Spleen (tissue), 11 donors: Measurements from ENCODE around the gene SLC39A2. TPM values are rescaled to one million over a fixed set of nuclear protein-coding genes. Genes with fewer than 3 reads are reported as not detected.

Experiments
- DNase-seq: peaks from one replicate; pipeline ENCODE4 v3.0.0-alpha.2; 2020
- H3K27ac ChIP-seq, 8 donors: fragments of 200-600 bp; sonication (generic) in 7 of 8; 1 replicate in 4 of 8; 2 replicates in 4 of 8; pipeline versions ENCODE4 v1.5.0 to v1.8.0; 2016 to 2021; ENCODE audit warnings: inconsistent platforms in 4 of 8, mild to moderate bottlenecking in 4 of 8, moderate library complexity in 1 of 8
- H3K27me3 ChIP-seq, 7 donors: fragments of 200-600 bp; sonication (generic) in 6 of 7; replicated peaks in 1 of 7; 1 replicate in 4 of 7; 2 replicates in 3 of 7; pipeline versions ENCODE4 v1.5.0 to v1.8.0; 2016 to 2021; ENCODE audit warnings: inconsistent platforms in 3 of 7, mild to moderate bottlenecking in 1 of 7
- H3K36me3 ChIP-seq, 6 donors: fragments of 200-600 bp; sonication (generic) in 5 of 6; 1 replicate in 4 of 6; 2 replicates in 2 of 6; pipeline versions ENCODE4 v1.5.0 to v1.8.0; 2016 to 2021; ENCODE audit warnings: inconsistent platforms in 2 of 6
- H3K4me1 ChIP-seq, 6 donors: fragments of 200-600 bp; sonication (generic) in 5 of 6; 1 replicate in 3 of 6; 2 replicates in 3 of 6; pipeline versions ENCODE4 v1.5.0 to v1.8.0; 2016 to 2021; ENCODE audit warnings: inconsistent platforms in 3 of 6
- H3K4me3 ChIP-seq, 8 donors: fragments of 200-600 bp; sonication (generic) in 7 of 8; 1 replicate in 4 of 8; 2 replicates in 4 of 8; pipeline versions ENCODE4 v1.5.0 to v1.8.0; 2016 to 2021; ENCODE audit warnings: inconsistent platforms in 4 of 8, mild to moderate bottlenecking in 4 of 8, moderate library complexity in 2 of 8
- H3K9me3 ChIP-seq, 8 donors: fragments of 200-600 bp; sonication (generic) in 7 of 8; 1 replicate in 4 of 8; 2 replicates in 4 of 8; pipeline versions ENCODE4 v1.5.0 to v1.8.0; 2016 to 2021; ENCODE audit warnings: inconsistent platforms in 4 of 8
- CTCF ChIP-seq, 11 experiments: fragments of 200-600 bp in 7 of 11; fragments of 450-650 bp in 4 of 11; sonication (generic) in 4 of 11; IDR thresholded peaks in 8 of 11; conservative IDR thresholded peaks in 3 of 11; 1 replicate in 7 of 11; 2 replicates in 4 of 11; pipeline versions ENCODE4 v1.4.0 to v1.8.0; 2016 to 2021; ENCODE audit warnings: antibody characterized with exemption in 11 of 11, inconsistent platforms in 4 of 11, mild to moderate bottlenecking in 1 of 11
- POLR2A ChIP-seq, 3 donors: fragments of 450-650 bp; IDR thresholded peaks; one replicate each; pipeline ENCODE4 v1.5.1; 2017; ENCODE audit warnings: antibody characterized with exemption in 3 of 3, mild to moderate bottlenecking in 1 of 3
- POLR2AphosphoS5 ChIP-seq, 3 donors: sonication (generic); formaldehyde crosslinking; IDR thresholded peaks; one replicate each; pipeline ENCODE4 v1.5.1; 2017; ENCODE audit warnings: antibody characterized with exemption in 3 of 3
- WGBS, 5 donors: extraction: QIAGEN DNeasy Blood & Tissue Kit in 3 of 5; methylation state at CpG; one replicate each; pipeline versions ENCODE4 v1.1.5 to v1.1.7; 2013 to 2018; 5-methylcytosine and 5-hydroxymethylcytosine counted together
- intact Hi-C: fragments of 100-400 bp; cut with DNase I; formaldehyde crosslinking; loops from one replicate; pipeline ENCODE4 v1.15.0; 2023; ENCODE audit warnings: low total_unique reads
- polyA plus RNA-seq, 3 donors: library from polyadenylated mRNA; stranded (reverse); fragments of 200-250 nt; gene quantifications; one replicate each; pipeline ENCODE4 v1.2.1, GENCODE V29; 2013
- total RNA-seq, 7 donors: library from RNA; depleted of rRNA in 3 of 7; stranded (reverse); fragments of >200 nt in 3 of 7; fragmentation: NEBNext Ultra II Directional in 4 of 7; extraction: Animal tissue kit (Norgen Biotek cat#: 25700) in 4 of 7; gene quantifications; one replicate each; pipeline versions ENCODE4 v1.1.0 to v1.2.1, GENCODE V29; 2016 to 2021
- donor health status: healthy with polysubstance abuse.
- donor health status: DM: no; HTN: no; CAD: no; lungs with moderate emphysema.
- donor health status: DM: no; HTN: no; CAD: no.
- donor health status: Bipolar disorder and iron deficiency.
- donor health status: healthy.
- donor health status: DM: no; HTN: no; CAD: no.
- donor health status: DM: yes; HTN: yes; CAD: no.

The SLC39A2 gene
- total and polyA plus RNA-seq, 10 donors: 0.06 to 0.23 (median 0.16) TPM; not detected in 6

- intact Hi-C loops: no loop called here
- WGBS, 5 donors: 91 to 98% (median 94%) methylated on average over 5 of the region's 5 CpGs
- TF ChIP-seq POLR2AphosphoS5 (IDR thresholded peaks at IDR 0.05): no peak
- TF ChIP-seq CTCF (IDR thresholded peaks at IDR 0.05 in 8 of 11, conservative IDR thresholded peaks at IDR 0.05 in 3 of 11): no peak
- no peak for TF ChIP-seq POLR2A (IDR thresholded peaks at IDR 0.05)
- Histone ChIP-seq H3K27me3 (peaks cover 0 to 10% (median 0%) of the 10 kb centered on the region in 7 donors), H3K36me3 (no peaks in the 10 kb centered on the region), H3K9me3 (no peaks in the 10 kb centered on the region), H3K27ac (no peak within 1 kb of the TSS), H3K4me1 (peaks cover 0 to 19% (median 4%) of the 10 kb centered on the region in 6 donors), H3K4me3 (no peak within 1 kb of the TSS)
- no peak for DNase-seq
These were observed 30.8 kb downstream of the SLC39A2 start, which contains the start of gene TPPP2 for GRCh38 chr14:21029917-21030316. Gene TPPP2, plus strand, starts transcription at chr14:21030217. Its CDS starts 365 bp downstream, at chr14:21030582.

- WGBS, 5 donors: 85 to 94% (median 86%) methylated on average over 12 of the region's 12 CpGs
These were observed 31.4 kb downstream of the SLC39A2 start for GRCh38 chr14:21030531-21030930.

GRCh38 chr14:21032326-21033132, 33.4 kb downstream of the SLC39A2 start:
- Histone ChIP-seq H3K4me1 (peaks cover 0 to 2% (median 0%) of the 10 kb centered on the region in 6 donors), H3K36me3 (no peaks in the 10 kb centered on the region), H3K9me3 (no peaks in the 10 kb centered on the region), H3K27me3 (no peaks in the 10 kb centered on the region), H3K4me3 (no peak overlapping the region), H3K27ac (no peak overlapping the region)
- intact Hi-C loops: no loop called here
- DNase-seq: no peak
- TF ChIP-seq POLR2AphosphoS5 (IDR thresholded peaks at IDR 0.05): no peak
- TF ChIP-seq POLR2A (IDR thresholded peaks at IDR 0.05): no peak
- TF ChIP-seq CTCF (IDR thresholded peaks at IDR 0.05 in 8 of 11, conservative IDR thresholded peaks at IDR 0.05 in 3 of 11): no peak
- 78 to 89% (median 80%) methylated on average over 5 of the region's 5 CpGs for WGBS, 5 donors

More at GRCh38 chr14:21030531-21030930, 31.4 kb downstream of the SLC39A2 start:
- intact Hi-C loops: no loop called here
- TF ChIP-seq CTCF (IDR thresholded peaks at IDR 0.05 in 8 of 11, conservative IDR thresholded peaks at IDR 0.05 in 3 of 11) (no peak), POLR2AphosphoS5 (IDR thresholded peaks at IDR 0.05) (no peak), POLR2A (IDR thresholded peaks at IDR 0.05) (no peak)
- peaks cover 0 to 13% (median 2%) of the 10 kb centered on the region in 6 donors for H3K4me1 ChIP-seq
- H3K9me3 ChIP-seq: no peaks in the 10 kb centered on the region
- no peak overlapping the region for H3K4me3 ChIP-seq
- no peak overlapping the region for H3K27ac ChIP-seq
- DNase-seq: no peak
- no peaks in the 10 kb centered on the region for H3K36me3 ChIP-seq
- peaks cover 0 to 4% (median 0%) of the 10 kb centered on the region in 7 donors for H3K27me3 ChIP-seq

- Histone ChIP-seq H3K27ac (no peak overlapping the region), H3K9me3 (no peaks in the 10 kb centered on the region), H3K36me3 (no peaks in the 10 kb centered on the region), H3K27me3 (no peaks in the 10 kb centered on the region), H3K4me3 (no peak overlapping the region), H3K4me1 (peaks cover 0 to 6% (median 2%) of the 10 kb centered on the region in 6 donors)
- TF ChIP-seq POLR2A (IDR thresholded peaks at IDR 0.05) (no peak), CTCF (IDR thresholded peaks at IDR 0.05 in 8 of 11, conservative IDR thresholded peaks at IDR 0.05 in 3 of 11) (no peak), POLR2AphosphoS5 (IDR thresholded peaks at IDR 0.05) (no peak)
- WGBS, 5 donors: 81 to 94% (median 89%) methylated on average over 4 of the region's 4 CpGs
- intact Hi-C loops: no loop called here
- no peak for DNase-seq
These were observed 34.1 kb downstream of the SLC39A2 start for GRCh38 chr14:21033133-21033698.
